WTC11 (cell line): Measurements from ENCODE around the gene DTL.

ENCODE experiments used
- CREB1 ChIP-seq: sonication (generic); formaldehyde crosslinking; IDR thresholded peaks from 2 replicates; pipeline ENCODE4 v1.8.0; 2023; ENCODE audit warnings: mild to moderate bottlenecking, missing genetic modification reagents
- CTCF ChIP-seq: fragments of 200-600 bp; IDR thresholded peaks from 2 replicates; pipeline ENCODE4 v1.8.0; 2022; ENCODE audit warnings: antibody characterized with exemption
- E2F4 ChIP-seq: sonication (generic); formaldehyde crosslinking; IDR thresholded peaks from 2 replicates; pipeline ENCODE4 v1.8.1; 2022; ENCODE audit warnings: low read depth, mild to moderate bottlenecking, moderate library complexity, missing genetic modification reagents, borderline replicate concordance
- FOXP1 ChIP-seq: sonication (generic); formaldehyde crosslinking; IDR thresholded peaks from 2 replicates; pipeline ENCODE4 v1.8.0; 2022; ENCODE audit warnings: missing genetic modification reagents, mild to moderate bottlenecking, moderate library complexity, borderline replicate concordance
- MAX ChIP-seq: sonication (generic); formaldehyde crosslinking; IDR thresholded peaks from 2 replicates; pipeline ENCODE4 v1.8.0; 2022; ENCODE audit warnings: mild to moderate bottlenecking, missing genetic modification reagents
- TEAD1 ChIP-seq: sonication (generic); formaldehyde crosslinking; IDR thresholded peaks from 2 replicates; pipeline ENCODE4 v1.8.0; 2022; ENCODE audit warnings: mild to moderate bottlenecking, missing genetic modification reagents
- ZNF121 ChIP-seq: sonication (generic); formaldehyde crosslinking; IDR thresholded peaks from 2 replicates; pipeline ENCODE4 v1.8.0; 2023; ENCODE audit warnings: missing genetic modification reagents
- ZNF219 ChIP-seq: sonication (generic); formaldehyde crosslinking; IDR thresholded peaks from 2 replicates; pipeline ENCODE4 v1.8.0; 2023; ENCODE audit warnings: missing genetic modification reagents, mild to moderate bottlenecking, borderline replicate concordance
- TF ChIP-seq, protein P1 (sequence below): sonication (generic); formaldehyde crosslinking; IDR thresholded peaks from 2 replicates; pipeline ENCODE4 v1.8.0; 2022; ENCODE audit warnings: mild to moderate bottlenecking, missing genetic modification reagents
- TF ChIP-seq, protein P2 (sequence below): sonication (generic); formaldehyde crosslinking; IDR thresholded peaks from 2 replicates; pipeline ENCODE4 v1.8.1; 2022; ENCODE audit warnings: missing genetic modification reagents, borderline replicate concordance
- TF ChIP-seq, protein P3 (sequence below): fragments of 250-450 bp; sonication (Bioruptor Pico); IDR thresholded peaks from 2 replicates; pipeline ENCODE4 v1.9.0; 2021; ENCODE audit warnings: moderate library complexity, mild to moderate bottlenecking, inconsistent platforms, borderline replicate concordance

DNA sequence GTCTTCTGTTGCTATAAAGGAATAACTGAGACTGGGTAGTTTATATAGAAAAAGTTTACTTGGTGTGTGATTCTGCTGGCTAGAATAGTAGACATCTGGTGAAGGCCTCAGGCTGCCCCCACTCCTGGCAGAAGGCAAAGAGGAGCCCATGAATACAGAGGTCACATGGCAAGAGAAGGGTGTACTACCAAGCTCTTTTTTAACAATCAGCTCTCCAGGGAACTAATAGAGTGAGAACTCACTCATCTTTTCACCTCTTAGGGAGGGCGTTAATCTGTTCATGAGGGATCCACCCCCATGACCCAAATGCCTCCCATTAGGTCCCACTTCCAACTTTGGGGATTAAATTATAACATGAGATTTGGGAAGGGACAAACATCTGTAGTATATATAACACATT lies 9.3 kb downstream of the DTL start:
- TF ChIP-seq CTCF: no peak
- TF ChIP-seq MAX (CRISPR knock-in tag): no peak
- TF ChIP-seq, protein P1, sequence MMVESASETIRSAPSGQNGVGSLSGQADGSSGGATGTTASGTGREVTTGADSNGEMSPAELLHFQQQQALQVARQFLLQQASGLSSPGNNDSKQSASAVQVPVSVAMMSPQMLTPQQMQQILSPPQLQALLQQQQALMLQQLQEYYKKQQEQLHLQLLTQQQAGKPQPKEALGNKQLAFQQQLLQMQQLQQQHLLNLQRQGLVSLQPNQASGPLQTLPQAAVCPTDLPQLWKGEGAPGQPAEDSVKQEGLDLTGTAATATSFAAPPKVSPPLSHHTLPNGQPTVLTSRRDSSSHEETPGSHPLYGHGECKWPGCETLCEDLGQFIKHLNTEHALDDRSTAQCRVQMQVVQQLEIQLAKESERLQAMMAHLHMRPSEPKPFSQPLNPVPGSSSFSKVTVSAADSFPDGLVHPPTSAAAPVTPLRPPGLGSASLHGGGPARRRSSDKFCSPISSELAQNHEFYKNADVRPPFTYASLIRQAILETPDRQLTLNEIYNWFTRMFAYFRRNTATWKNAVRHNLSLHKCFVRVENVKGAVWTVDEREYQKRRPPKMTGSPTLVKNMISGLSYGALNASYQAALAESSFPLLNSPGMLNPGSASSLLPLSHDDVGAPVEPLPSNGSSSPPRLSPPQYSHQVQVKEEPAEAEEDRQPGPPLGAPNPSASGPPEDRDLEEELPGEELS (CRISPR knock-in tag): no peak
- TF ChIP-seq, protein P2, sequence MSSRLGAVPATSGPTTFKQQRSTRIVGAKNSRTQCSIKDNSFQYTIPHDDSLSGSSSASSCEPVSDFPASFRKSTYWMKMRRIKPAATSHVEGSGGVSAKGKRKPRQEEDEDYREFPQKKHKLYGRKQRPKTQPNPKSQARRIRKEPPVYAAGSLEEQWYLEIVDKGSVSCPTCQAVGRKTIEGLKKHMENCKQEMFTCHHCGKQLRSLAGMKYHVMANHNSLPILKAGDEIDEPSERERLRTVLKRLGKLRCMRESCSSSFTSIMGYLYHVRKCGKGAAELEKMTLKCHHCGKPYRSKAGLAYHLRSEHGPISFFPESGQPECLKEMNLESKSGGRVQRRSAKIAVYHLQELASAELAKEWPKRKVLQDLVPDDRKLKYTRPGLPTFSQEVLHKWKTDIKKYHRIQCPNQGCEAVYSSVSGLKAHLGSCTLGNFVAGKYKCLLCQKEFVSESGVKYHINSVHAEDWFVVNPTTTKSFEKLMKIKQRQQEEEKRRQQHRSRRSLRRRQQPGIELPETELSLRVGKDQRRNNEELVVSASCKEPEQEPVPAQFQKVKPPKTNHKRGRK (CRISPR knock-in tag): no peak
- TF ChIP-seq FOXP1 (CRISPR knock-in tag): no peak
- TF ChIP-seq E2F4: no peak
- TF ChIP-seq CREB1 (CRISPR knock-in tag): no peak
- no peak for TF ChIP-seq TEAD1
- no peak for TF ChIP-seq ZNF219
- TF ChIP-seq ZNF121 (CRISPR knock-in tag): no peak
- TF ChIP-seq, protein P3, sequence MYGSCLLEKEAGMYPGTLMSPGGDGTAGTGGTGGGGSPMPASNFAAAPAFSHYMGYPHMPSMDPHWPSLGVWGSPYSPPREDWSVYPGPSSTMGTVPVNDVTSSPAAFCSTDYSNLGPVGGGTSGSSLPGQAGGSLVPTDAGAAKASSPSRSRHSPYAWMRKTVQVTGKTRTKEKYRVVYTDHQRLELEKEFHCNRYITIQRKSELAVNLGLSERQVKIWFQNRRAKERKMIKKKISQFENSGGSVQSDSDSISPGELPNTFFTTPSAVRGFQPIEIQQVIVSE (CRISPR knock-in tag): no peak
